ENCODE data around the gene TRRAP.

GRCh38 chr7:99012722-99013121, 134.4 kb downstream of the TRRAP start:
- TF ChIP-seq CTCF (IDR thresholded peaks at IDR 0.05) (no peak), POLR2A (IDR thresholded peaks at IDR 0.05) (no peak)
